Kidney capillary endothelial cell (primary cell): ENCODE results near the gene KRT24.
"Not testable (repeated sequence)": the region's sequence is repeated elsewhere in the genome, so short reads cannot be mapped to it uniquely, and the experiment has no call there.

Experiments used
- DNase-seq: peaks from one replicate; pipeline ENCODE4 v3.0.0-alpha.2; 2018; ENCODE audit warnings: low spot score

KRT24 gene

GRCh38 chr17:40703652-40704051, at the start of gene KRT24:
Gene KRT24, minus strand, starts transcription at chr17:40703752. Its CDS starts 59 bp downstream, at chr17:40703693.
- DNase-seq: no peak

- DNase-seq: no peak
Observed at GRCh38 chr17:40751065-40751464, 47.5 kb upstream of the KRT24 start.

- DNase-seq: no peak
Observed at GRCh38 chr17:40750391-40750790, 46.8 kb upstream of the KRT24 start.

GRCh38 chr17:40748666-40749065, 45.1 kb upstream of the KRT24 start:
- not testable (repeated sequence) for DNase-seq

GRCh38 chr17:40738553-40738952, 35.0 kb upstream of the KRT24 start:
- DNase-seq: no peak

GRCh38 chr17:40735016-40735415, 31.5 kb upstream of the KRT24 start:
- no peak for DNase-seq

GRCh38 chr17:40734018-40734417, 30.5 kb upstream of the KRT24 start:
- no peak for DNase-seq

GRCh38 chr17:40730970-40731369, 27.4 kb upstream of the KRT24 start:
- DNase-seq: no peak

- DNase-seq: no peak
Observed at GRCh38 chr17:40727447-40728231, 24.1 kb upstream of the KRT24 start.

GRCh38 chr17:40726919-40727318, 23.4 kb upstream of the KRT24 start:
- DNase-seq: no peak

- DNase-seq: no peak
Observed at GRCh38 chr17:40724656-40725055, 21.1 kb upstream of the KRT24 start.

- DNase-seq: no peak
Observed at GRCh38 chr17:40722241-40722640, 18.7 kb upstream of the KRT24 start.

- DNase-seq: no peak
Observed at GRCh38 chr17:40720899-40721298, 17.3 kb upstream of the KRT24 start.

- no peak for DNase-seq
Observed at GRCh38 chr17:40718930-40719329, 15.4 kb upstream of the KRT24 start.

GRCh38 chr17:40717776-40718175, 14.2 kb upstream of the KRT24 start:
- DNase-seq: no peak

GRCh38 chr17:40714473-40714872, 10.9 kb upstream of the KRT24 start:
- DNase-seq: no peak

GRCh38 chr17:40707745-40708144, 4.2 kb upstream of the KRT24 start:
- peak; percentile 81 for DNase-seq

GRCh38 chr17:40705584-40705983, 2.0 kb upstream of the KRT24 start:
- DNase-seq: no peak

- DNase-seq: no peak
Observed at GRCh38 chr17:40702271-40702670, 1.3 kb downstream of the KRT24 start.

GRCh38 chr17:40699853-40700252, 3.7 kb downstream of the KRT24 start:
- no peak for DNase-seq

- DNase-seq: no peak
Observed at GRCh38 chr17:40699371-40699770, 4.2 kb downstream of the KRT24 start.

- DNase-seq: no peak
Observed at GRCh38 chr17:40697297-40697696, 6.3 kb downstream of the KRT24 start.

GRCh38 chr17:40696651-40697072, 6.9 kb downstream of the KRT24 start:
- no peak for DNase-seq

- no peak for DNase-seq
Observed at GRCh38 chr17:40695874-40696472, 7.6 kb downstream of the KRT24 start.
